ENCODE results near the gene WDR87.
"Not testable (repeated sequence)": the region's sequence is repeated elsewhere in the genome, so short reads cannot be mapped to it uniquely, and the experiment has no call there.

WDR87 gene

GRCh38 chr19:37874784-37875183 lies 31.6 kb downstream of the WDR87 start:
- no peak for DNase-seq

- DNase-seq, result no peak
These were observed 34.0 kb downstream of the WDR87 start for GRCh38 chr19:37872383-37872782.

- no peak for DNase-seq
These were observed 36.5 kb downstream of the WDR87 start for GRCh38 chr19:37869766-37870340.

- no peak for DNase-seq
These were observed 38.6 kb downstream of the WDR87 start for GRCh38 chr19:37867831-37868230.

- not testable (repeated sequence) for DNase-seq
These were observed 40.5 kb downstream of the WDR87 start for GRCh38 chr19:37865930-37866329.

- no peak for DNase-seq
These were observed 41.9 kb downstream of the WDR87 start for GRCh38 chr19:37864501-37864900.

GRCh38 chr19:37855098-37855497 lies 51.3 kb downstream of the WDR87 start:
- DNase-seq, result peak; percentile 5

- DNase-seq, result no peak
These were observed 60.5 kb downstream of the WDR87 start for GRCh38 chr19:37845932-37846331.

All from CD4-positive, alpha-beta T cell treated with Interleukin-21 for 1 hour (primary cell).